Activated T-cell treated with anti-CD3 and anti-CD28 coated beads for 4 hours (primary cell): ENCODE results near the gene RNF167.

ENCODE experiments used
- DNase-seq: peaks from one replicate; pipeline ENCODE4 v3.0.0-alpha.2; 2020

The RNF167 gene

DNA sequence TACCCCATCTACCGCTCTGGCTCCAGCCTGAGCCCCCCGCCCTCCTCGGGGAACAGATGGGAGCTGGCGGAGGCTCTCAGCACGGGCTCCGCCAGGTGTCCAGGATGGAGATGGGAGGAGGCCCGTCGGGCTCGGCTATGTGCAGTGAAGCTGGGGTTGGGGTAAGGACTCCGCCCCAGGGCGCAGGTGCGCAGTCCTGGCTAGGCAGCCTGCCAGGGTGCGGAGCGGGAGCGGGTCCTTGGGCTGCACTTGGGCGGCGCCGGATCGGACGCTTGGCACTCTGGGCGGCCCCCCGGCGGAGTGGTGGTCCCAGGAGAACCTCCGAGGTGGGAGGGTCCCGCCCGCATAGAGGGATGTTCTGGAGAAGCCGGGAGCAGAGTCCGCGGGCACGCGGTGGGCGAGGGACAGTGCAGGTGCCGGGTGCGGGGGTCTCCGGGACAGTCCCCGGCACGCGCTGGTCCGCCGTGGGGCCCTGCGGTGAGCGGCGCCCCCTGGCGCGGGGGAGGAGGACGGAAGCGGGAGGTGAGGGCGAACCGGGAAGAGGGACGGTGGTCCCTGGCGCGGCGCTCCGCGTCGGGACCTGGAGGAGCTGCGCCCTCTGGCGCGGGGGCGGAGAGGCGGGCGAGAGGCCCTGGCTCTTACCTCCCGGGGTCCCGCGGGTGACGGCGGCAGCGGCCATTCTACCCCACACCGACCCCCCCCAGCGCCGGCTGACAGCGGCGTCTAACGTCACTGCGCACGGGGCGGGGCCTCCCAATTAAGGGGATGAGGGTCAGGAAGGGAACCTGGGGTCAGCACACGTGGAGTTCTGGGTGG lies 47.1 kb downstream of the RNF167 start, which contains the start of gene CAMTA2:
Gene CAMTA2, minus strand, starts transcription at position 725 of the 816 bp plus-strand sequence. CDS start 1,453 bp downstream, outside the sequence.
- DNase-seq = peak; percentile 85

DNA sequence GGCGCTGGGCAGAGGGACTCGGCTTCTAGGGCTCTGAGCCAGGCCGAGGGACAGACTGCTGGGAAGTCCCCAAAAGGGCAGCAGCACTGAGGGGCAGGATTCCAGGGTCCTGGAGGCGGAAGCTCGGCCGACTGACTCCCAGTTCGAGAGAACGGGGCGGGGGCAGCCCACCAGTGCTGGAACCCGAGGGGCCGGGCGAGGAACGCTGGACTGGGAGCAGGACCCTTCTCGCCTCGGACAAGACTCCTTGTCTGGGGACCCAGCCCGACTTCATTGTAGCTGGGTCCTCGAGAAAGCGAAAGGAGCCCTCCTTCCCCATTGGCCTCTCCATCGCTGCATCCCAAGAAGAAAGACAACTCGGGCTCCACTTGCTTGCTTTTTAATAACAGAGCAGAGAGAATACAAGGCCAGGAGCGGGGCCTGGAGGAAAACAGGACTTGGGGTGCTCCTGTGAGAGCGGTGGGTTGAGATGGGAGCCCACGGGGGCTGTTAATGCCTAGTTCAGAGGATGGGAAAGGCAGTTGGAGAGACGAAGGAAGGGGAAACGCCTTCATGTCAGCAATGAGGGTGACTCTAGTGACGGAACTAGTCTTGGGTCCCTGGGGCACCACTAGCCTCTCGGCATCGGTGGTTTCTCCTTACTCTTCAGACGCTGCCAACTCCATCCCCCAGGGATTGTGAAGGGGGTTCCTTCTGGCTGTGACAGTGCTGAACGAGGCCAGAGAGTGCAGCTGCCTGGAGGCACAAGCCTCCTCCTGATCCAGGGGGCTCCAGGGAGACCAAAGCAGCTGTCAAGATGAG lies 47.9 kb downstream of the RNF167 start:
- no peak for DNase-seq

DNA sequence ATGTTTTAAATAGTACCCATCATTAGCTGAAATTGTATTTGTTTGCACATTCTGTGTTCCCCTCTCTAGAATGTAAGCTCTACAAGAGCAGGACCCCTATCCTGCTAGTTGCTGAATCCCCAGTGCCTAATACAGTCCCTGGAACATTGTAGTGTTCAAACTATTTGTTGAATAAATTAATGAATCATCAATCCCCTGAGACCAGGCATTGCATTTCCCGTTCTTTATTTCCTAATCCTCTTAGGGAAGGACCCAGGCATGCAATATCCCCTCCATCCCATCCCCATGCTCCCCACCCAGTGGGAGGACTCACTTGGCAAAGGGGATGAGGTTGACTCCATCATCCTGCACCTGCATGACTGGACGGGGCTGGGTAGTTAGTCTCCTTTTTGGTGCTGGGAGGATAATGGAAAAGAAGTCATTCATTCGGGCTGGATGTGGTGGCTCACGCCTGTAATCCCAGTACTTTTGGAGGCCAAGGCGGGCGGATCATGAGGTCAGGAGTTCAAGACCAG lies 54.1 kb downstream of the RNF167 start:
- no peak for DNase-seq
